Astrocyte of the spinal cord (primary cell): ENCODE measurements around the gene ZFPM1.

Experiments used
- DNase-seq: peaks from one replicate; pipeline ENCODE4 v3.0.0; 2011; ENCODE audit warnings: low read depth, low spot score
- H3K4me3 ChIP-seq: 2 replicates; pipeline ENCODE4 v1.5.1; 2011; ENCODE audit warnings: low read depth, mild to moderate bottlenecking, low read length, moderate library complexity
- CTCF ChIP-seq: IDR thresholded peaks from 2 replicates; pipeline ENCODE4 v1.5.1; 2012; ENCODE audit warnings: low read depth, mild to moderate bottlenecking, low read length, inconsistent platforms
- in situ Hi-C: cut with HindIII; loops from 2 replicates; pipeline ENCODE4 v1.10.0; 2017; ENCODE audit warnings: low sequenced_read_pairs

Gene ZFPM1

GRCh38 chr16:88478889-88479792, 26.1 kb downstream of the ZFPM1 start:
- no peak for TF ChIP-seq CTCF
- no peak overlapping the region for H3K4me3 ChIP-seq
- no peak for DNase-seq
- in situ Hi-C loops: no loop called here

GRCh38 chr16:88479793-88480760, 27.0 kb downstream of the ZFPM1 start:
- TF ChIP-seq CTCF: no peak
- in situ Hi-C loops: no loop called here
- DNase-seq: no peak
- no peak overlapping the region for H3K4me3 ChIP-seq

- no peak overlapping the region for H3K4me3 ChIP-seq
- no peak for TF ChIP-seq CTCF
- in situ Hi-C loops: no loop called here
- DNase-seq: no peak
Observed at GRCh38 chr16:88480829-88481228, 27.7 kb downstream of the ZFPM1 start.

- no peak for DNase-seq
- no peak overlapping the region for H3K4me3 ChIP-seq
- TF ChIP-seq CTCF: no peak
- in situ Hi-C loops: no loop called here
Observed at GRCh38 chr16:88481851-88482250, 28.8 kb downstream of the ZFPM1 start.

- in situ Hi-C loops: no loop called here
- H3K4me3 ChIP-seq: no peak overlapping the region
- TF ChIP-seq CTCF: no peak
- no peak for DNase-seq
Observed at GRCh38 chr16:88482630-88483391, 29.7 kb downstream of the ZFPM1 start.

- H3K4me3 ChIP-seq: no peak overlapping the region
- in situ Hi-C loops: no loop called here
- no peak for TF ChIP-seq CTCF
- DNase-seq: no peak
Observed at GRCh38 chr16:88483392-88483641, 30.2 kb downstream of the ZFPM1 start.
